GM23248 (cell line): ENCODE data around the gene NEUROD2.

Experiments
- EZH2 ChIP-seq: fragments of 200-600 bp; sonication (generic); IDR thresholded peaks from 2 replicates; pipeline ENCODE4 v1.6.1; 2018; ENCODE audit warnings: antibody characterized with exemption, mild to moderate bottlenecking; ENCODE audit not compliant: insufficient read depth, poor library complexity, severe bottlenecking
- EZH2phosphoT487 ChIP-seq: fragments of 200-600 bp; sonication (generic); IDR thresholded peaks from 2 replicates; pipeline ENCODE4 v1.6.1; 2018; ENCODE audit warnings: antibody characterized with exemption, moderate library complexity, mild to moderate bottlenecking, low read depth; ENCODE audit not compliant: insufficient read depth

DNA sequence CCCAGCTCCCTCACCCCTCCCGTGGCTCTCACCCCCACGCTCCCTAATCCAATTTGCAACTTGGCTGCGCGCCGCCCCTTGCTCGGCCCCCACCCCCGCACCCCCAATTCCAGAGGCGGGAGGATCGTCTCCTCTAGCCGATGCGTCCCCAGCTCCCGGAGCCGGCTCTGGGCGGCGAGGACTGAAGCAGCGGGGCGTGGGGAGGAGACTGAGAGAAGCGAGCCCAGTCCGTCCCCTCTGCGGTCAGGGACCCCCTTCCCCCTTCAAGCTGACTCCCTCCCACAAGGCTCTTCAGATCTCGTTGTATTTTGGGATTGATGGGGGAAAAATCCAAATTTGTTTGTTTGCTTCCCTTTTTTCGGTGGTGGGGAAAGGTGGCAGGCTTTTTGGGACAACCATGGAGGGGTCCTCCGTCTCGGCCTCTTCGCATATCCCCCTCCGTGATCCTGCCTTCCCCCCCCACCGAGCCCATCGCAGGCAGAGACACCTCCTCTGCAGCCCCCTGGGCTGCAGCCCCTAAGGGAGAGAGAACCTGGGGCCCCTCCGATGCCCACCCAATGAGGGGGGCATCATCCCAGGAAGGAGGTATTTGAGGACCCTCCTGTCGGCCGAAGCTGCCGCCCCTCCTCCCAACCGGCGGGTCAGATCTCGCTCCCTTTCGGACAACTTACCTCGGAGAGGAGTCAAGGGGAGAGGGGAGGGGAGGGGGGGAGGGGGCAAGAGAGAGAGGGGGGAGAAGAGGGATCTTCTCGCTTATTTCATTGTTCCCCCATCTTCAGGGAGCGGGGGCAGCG, 466 bp downstream of the NEUROD2 start:
- TF ChIP-seq EZH2 (peak; percentile 91), EZH2phosphoT487 (peak; percentile 85)
